PFSK-1 (cell line): ENCODE data around the gene ATP5MG.

ENCODE experiments used
- FOXP2 ChIP-seq: optimal IDR thresholded peaks from 2 replicates; pipeline ENCODE3; 2011; ENCODE audit warnings: borderline replicate concordance, control low read depth, inconsistent platforms; ENCODE audit not compliant: insufficient read depth; ENCODE audit errors: extremely low read length, extremely low read depth
- POLR2AphosphoS5 ChIP-seq: IDR thresholded peaks from 2 replicates; pipeline ENCODE4 v1.6.1; 2012; ENCODE audit warnings: low read depth, mild to moderate bottlenecking, control low read depth, low read length, moderate library complexity
- REST ChIP-seq, 2 experiments: IDR thresholded peaks; 2 replicates each; pipeline versions ENCODE4 v1.6.1 to v1.8.0; 2011 to 2012; ENCODE audit warnings: low read depth in 2 of 2, low read length in 2 of 2, control low read depth in 1 of 2, inconsistent platforms in 1 of 2, mild to moderate bottlenecking in 1 of 2, moderate library complexity in 1 of 2; ENCODE audit not compliant: insufficient read depth in 1 of 2
- SIN3A ChIP-seq: IDR thresholded peaks from 2 replicates; pipeline ENCODE4 v1.6.1; 2012; ENCODE audit warnings: mild to moderate bottlenecking, low read length, moderate library complexity, borderline replicate concordance; ENCODE audit not compliant: insufficient read depth
- TAF1 ChIP-seq: IDR thresholded peaks from 2 replicates; pipeline ENCODE4 v1.6.1; 2012; ENCODE audit warnings: low read length, control low read depth, borderline replicate concordance; ENCODE audit not compliant: insufficient read depth

Gene ATP5MG

GRCh38 chr11:118439646-118440045 is 38.2 kb downstream of the ATP5MG start:
- TF ChIP-seq REST (IDR thresholded peaks at IDR 0.05; ENCODE audit: insufficient read depth in 1 of 2, low read depth in 2 of 2, low read length in 2 of 2) (no peak), POLR2AphosphoS5 (no peak), FOXP2 (no peak), SIN3A (no peak), TAF1 (no peak)

DNA sequence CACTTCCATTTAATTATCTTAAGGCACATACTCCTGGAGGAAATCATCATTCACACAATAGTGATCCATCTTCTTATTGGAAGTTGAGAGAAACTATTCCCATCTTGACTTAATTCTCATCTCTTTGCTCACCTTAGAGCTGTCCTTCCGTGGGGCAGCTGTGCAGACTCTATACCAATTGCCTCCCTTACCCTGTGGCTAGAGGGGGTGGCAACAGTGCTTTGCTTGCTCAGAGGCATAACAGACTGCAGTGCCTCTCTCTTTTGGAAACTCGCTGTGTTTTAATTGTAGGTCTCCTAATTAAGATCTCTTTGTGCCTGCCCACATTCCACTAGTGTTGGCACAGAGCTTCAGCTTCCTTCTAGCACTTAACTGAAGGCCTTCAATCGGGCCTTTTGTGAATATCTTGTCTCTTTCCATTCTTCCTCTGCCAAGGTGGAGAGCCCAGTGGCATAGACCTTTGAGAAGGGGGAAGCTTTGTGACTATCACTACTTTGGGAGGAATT is 40.4 kb downstream of the ATP5MG start:
- no peak for TF ChIP-seq POLR2AphosphoS5
- TF ChIP-seq REST (IDR thresholded peaks at IDR 0.05; ENCODE audit: insufficient read depth in 1 of 2, low read depth in 2 of 2, low read length in 2 of 2) = no peak
- no peak for TF ChIP-seq SIN3A
- TF ChIP-seq FOXP2 = no peak
- TF ChIP-seq TAF1 = no peak

DNA sequence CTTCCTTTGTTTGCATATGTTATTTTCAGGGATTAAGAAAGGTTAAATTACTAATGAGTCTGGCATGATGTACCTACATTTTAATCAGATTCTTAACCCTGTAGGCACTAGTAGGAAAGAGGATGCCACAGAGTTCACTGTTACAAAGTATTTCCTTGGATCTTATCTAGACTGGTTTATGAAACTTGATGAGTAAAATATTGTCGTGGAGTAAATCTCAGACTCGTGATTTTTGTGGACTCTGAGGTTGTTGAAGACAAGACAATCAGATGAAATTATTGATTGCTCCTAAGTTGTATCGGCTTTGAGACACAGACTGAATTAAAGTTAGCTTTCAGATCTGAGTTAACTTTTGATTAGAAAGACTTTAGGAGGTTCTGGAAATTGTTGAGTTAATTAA is 40.9 kb downstream of the ATP5MG start:
- TF ChIP-seq SIN3A = no peak
- no peak for TF ChIP-seq REST (IDR thresholded peaks at IDR 0.05; ENCODE audit: insufficient read depth in 1 of 2, low read depth in 2 of 2, low read length in 2 of 2)
- TF ChIP-seq TAF1 = no peak
- TF ChIP-seq POLR2AphosphoS5 = no peak
- no peak for TF ChIP-seq FOXP2

GRCh38 chr11:118442908-118443589 is 41.6 kb downstream of the ATP5MG start:
- TF ChIP-seq TAF1 (no peak), POLR2AphosphoS5 (no peak), REST (IDR thresholded peaks at IDR 0.05; ENCODE audit: insufficient read depth in 1 of 2, low read depth in 2 of 2, low read length in 2 of 2) (no peak), SIN3A (no peak), FOXP2 (no peak)
